GM18517 (cell line): Measurements from ENCODE around the gene XRCC3.
"Not testable (repeated sequence)": the region's sequence is repeated elsewhere in the genome, so short reads cannot be mapped to it uniquely, and the experiment has no call there.

Experiments used
- ATAC-seq: cut with Tn5 transposase; IDR thresholded peaks from one replicate; pipeline ENCODE4 v1.9.1; 2021; ENCODE audit warnings: mild to moderate bottlenecking, moderate library complexity; ENCODE audit not compliant: unreplicated experiment

Gene XRCC3

GRCh38 chr14:103675957-103676356, 39.3 kb downstream of the XRCC3 start:
- no peak for ATAC-seq

GRCh38 chr14:103671911-103672310, 43.3 kb downstream of the XRCC3 start:
- no peak for ATAC-seq

DNA sequence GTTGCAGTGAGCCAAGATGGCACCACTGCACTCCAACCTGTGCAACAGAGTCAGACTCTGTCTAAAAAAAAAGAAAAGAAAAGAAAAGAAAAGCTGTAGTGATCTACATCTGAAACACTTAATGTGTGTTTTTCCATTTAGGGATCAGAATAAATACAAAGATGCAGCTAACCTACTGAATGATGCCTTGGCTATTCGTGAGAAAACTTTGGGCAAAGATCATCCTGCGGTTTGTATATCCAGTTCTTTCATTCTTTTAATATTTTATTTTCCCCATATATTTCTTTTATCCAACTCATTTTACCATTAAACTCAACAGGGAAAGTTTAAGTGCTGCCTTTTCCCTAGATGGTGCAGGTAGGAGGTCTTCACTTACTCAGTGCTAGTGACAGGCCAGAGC, 45.9 kb downstream of the XRCC3 start:
- ATAC-seq: no peak

DNA sequence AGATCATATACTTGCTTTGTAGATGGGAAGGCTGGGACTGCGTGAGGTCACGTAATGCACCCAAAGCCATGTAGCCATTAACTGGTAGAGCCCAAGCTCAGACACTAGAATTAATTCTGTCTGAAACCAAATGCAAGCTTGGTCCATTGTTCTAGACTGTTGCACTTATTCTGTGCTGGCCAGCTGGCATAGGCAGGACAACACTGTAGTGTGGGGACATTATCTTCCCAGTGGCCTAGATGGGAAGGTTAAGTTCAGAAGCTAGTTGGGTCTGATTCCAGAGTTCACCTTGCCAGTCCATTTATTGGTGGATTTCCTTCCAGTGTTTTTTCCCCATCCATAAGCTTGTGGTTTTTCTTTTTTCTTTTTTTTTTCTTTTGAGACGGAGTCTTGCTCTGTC, 47.1 kb downstream of the XRCC3 start:
- ATAC-seq: no peak

DNA sequence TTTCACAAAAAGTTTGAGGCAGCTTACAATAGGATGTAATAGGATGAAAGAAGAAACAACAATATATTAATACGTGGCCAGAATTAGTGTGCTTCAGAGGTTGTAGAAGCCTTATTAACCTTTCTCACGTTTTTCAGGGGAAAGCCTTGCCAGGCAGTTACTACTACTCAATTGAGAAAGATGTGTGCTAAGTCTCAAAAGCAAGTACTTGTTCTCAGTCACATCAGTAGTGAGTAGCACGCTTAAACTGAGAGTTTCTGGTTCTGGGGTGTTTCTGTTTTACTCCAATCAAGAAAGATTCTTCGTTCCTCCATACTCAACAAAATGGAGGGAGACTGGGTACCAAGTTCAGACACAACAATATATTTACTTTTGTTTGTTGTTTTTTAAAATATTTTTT, 47.6 kb downstream of the XRCC3 start:
- ATAC-seq: no peak

GRCh38 chr14:103663506-103663905, 51.7 kb downstream of the XRCC3 start:
- ATAC-seq: no peak

DNA sequence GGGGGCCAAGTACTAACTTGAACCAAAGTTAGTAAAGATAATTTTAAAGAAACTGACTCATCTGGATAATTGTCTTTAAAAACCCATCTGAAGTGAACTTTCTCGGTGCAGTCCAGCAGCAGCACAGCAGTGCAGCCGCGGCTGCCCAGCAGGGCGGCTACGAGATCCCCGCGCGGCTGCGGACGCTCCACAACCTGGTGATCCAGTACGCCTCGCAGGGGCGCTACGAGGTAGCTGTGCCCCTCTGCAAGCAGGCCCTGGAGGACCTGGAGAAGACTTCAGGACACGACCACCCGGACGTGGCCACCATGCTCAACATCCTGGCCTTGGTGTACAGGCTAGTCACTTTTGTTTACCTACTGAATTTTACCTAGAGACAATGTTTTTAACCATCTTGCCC, 52.7 kb downstream of the XRCC3 start:
- ATAC-seq: no peak

GRCh38 chr14:103662029-103662428, 53.2 kb downstream of the XRCC3 start:
- ATAC-seq: no peak

DNA sequence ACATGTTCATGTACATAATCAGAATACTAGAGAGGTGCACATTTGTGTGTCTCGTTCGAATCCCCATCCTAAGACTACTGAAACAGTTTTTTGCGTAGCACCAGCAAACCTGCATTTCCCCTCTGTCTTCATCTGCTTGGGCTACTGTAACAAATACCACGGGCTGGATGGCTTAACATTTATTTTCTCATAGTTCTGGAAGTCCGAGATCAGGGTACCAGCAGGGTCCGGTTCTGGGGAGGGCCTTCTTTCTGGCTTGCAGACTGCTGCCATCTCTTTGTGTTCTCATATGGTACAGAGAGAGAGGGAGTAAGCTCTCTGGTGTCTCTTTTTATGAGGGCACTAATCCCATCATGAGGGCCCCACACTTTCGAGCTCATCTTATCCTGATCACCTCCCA, 55.6 kb downstream of the XRCC3 start:
- ATAC-seq: no peak

GRCh38 chr14:103657471-103657870, 57.8 kb downstream of the XRCC3 start:
- ATAC-seq: no peak

DNA sequence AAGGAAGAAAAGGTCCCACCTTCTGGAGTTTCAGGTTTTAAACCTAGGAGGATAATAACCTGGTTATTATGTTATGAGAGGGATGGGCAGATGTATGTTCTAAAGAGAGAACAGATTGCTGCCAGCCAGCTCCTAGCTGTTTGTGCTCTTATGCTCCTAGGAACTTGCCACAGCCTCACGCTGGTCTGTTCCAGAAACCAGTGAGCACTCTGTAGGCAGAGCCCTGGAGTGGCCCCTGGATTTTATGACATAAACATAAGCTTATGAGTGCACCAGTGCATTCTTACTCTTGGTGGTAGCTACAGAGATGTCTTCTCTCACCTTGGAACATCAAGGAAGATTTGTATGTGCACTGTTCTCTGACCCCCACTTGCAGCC, 58.5 kb downstream of the XRCC3 start:
- ATAC-seq: no peak

- no peak for ATAC-seq
These were observed 59.1 kb downstream of the XRCC3 start for GRCh38 chr14:103656031-103656755.

DNA sequence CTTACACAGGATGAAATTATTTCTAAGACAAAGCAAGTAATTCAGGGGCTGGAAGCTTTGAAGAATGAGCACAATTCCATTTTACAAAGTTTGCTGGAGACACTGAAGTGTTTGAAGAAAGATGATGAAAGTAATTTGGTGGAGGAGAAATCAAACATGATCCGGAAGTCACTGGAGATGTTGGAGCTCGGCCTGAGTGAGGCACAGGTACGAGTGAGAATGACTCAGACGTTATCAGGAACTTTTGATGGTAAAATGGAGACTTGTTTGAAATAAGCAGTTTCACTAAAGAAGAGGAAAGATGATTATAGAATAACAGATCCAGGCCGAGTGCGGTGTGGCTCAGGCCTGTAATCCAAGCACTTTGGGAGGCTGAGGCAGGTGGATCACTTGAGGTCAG, 60.6 kb downstream of the XRCC3 start:
- ATAC-seq: no peak

DNA sequence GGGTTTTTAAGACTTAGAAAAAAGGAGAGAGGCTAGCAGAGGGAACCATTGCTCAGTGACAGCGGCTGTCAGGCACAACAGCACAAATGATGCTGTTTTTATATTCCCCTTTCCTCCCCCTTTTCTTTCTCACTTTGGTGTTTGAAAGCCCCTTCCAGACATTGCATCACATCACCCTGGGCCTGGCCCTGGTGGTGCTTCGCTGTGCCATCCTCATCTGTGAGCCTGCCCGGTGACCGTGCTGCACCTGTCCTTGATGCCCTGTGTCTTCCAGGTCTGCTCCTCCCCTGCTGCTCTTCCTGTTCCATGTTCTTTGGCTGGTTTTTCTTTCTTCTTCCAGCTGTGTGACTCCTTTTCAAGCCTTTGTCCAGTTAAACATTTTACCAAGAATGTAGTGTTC, 61.4 kb downstream of the XRCC3 start:
- ATAC-seq: no peak

DNA sequence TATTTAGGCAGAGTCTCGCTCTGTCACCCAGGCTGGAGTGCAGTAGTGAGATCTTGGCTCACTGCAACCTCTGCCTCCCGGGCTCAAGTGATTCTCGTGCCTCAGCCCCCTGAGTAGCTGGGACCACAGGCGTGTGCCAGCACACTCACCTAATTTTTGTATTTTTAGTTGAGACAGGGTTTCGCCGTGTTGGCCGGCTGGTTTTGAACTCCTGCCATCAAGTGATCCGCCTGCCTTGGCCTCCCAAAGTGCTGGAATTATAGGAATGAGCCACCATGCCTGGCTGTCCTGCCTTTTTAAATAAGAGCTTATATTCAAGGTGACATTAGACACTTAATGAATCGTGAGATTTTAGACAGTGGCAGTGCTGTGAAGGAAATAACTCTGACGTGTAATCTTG, 61.9 kb downstream of the XRCC3 start:
- not testable (repeated sequence) for ATAC-seq

- no peak for ATAC-seq
These were observed 62.4 kb downstream of the XRCC3 start for GRCh38 chr14:103652806-103653205.

DNA sequence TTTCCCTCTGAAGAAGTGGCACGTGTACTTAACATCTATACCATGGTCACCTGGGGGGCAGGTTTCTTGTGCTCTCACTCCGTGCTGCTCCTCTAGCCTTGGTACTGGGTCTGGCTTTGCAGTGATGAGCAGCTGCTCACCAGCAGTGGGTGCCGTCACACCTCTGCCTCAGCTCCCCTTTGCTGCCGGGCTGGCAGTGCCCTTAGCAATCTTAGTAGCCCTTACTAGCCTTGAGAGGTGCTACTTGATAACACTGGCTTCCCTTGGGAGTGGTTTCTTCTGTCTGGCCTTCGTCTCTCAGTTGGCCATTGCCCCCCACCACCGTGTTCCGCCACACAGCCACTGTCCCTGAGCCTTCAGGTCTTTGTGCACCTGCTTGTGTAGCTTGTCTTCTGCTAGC, 63.7 kb downstream of the XRCC3 start:
- no peak for ATAC-seq

GRCh38 chr14:103650213-103650612, 65.0 kb downstream of the XRCC3 start:
- ATAC-seq: no peak

GRCh38 chr14:103649001-103649400, 66.2 kb downstream of the XRCC3 start:
- no peak for ATAC-seq
